Lower lobe of right lung (tissue), 2 donors: Measurements from ENCODE around the gene PHACTR1. TPM values are rescaled to one million over a fixed set of nuclear protein-coding genes. Genes with fewer than 3 reads are reported as not detected.
"Not testable (repeated sequence)": the region's sequence is repeated elsewhere in the genome, so short reads cannot be mapped to it uniquely, and the experiment has no call there.

Experiments
- ATAC-seq, 2 donors: fragments of 200-7000 bp; cut with Tn5 transposase; one replicate each; pipeline ENCODE4 v1.9.1; 2020 to 2022; ENCODE audit warnings: mild to moderate bottlenecking in 2 of 2, moderate library complexity in 2 of 2
- DNase-seq: peaks from one replicate; pipeline ENCODE4 v3.0.0-alpha.2; 2020
- H3K27ac ChIP-seq: fragments of 200-600 bp; one replicate; pipeline ENCODE4 v1.8.0; 2022
- H3K27me3 ChIP-seq: fragments of 200-600 bp; one replicate; pipeline ENCODE4 v1.8.0; 2022; ENCODE audit warnings: low read depth
- H3K36me3 ChIP-seq: fragments of 200-600 bp; one replicate; pipeline ENCODE4 v1.8.0; 2022; ENCODE audit warnings: mild to moderate bottlenecking
- H3K4me1 ChIP-seq: fragments of 200-600 bp; one replicate; pipeline ENCODE4 v1.8.0; 2022
- H3K4me3 ChIP-seq: fragments of 200-600 bp; one replicate; pipeline ENCODE4 v1.8.0; 2022; ENCODE audit warnings: mild to moderate bottlenecking
- H3K9me3 ChIP-seq: fragments of 200-600 bp; one replicate; pipeline ENCODE4 v1.8.0; 2022
- CTCF ChIP-seq: fragments of 200-600 bp; IDR thresholded peaks from one replicate; pipeline ENCODE4 v1.8.0; 2022; ENCODE audit warnings: antibody characterized with exemption, mild to moderate bottlenecking
- intact Hi-C: fragments of 100-400 bp; cut with DNase I; formaldehyde crosslinking; loops from one replicate; pipeline ENCODE4 v1.11.0; 2022
- total RNA-seq: library from RNA; stranded (reverse); fragmentation: NEBNext Ultra II Directional; extraction: Animal tissue kit (Norgen Biotek cat#: 25700); gene quantifications from one replicate; pipeline ENCODE4 v1.2.1, GENCODE V29; 2021
- donor health status: DM: no; HTN: yes; CAD: no; lungs with severe emphysema.

PHACTR1 gene
- total RNA-seq, 1 donor from 2014 or later: 91.0 TPM

DNA sequence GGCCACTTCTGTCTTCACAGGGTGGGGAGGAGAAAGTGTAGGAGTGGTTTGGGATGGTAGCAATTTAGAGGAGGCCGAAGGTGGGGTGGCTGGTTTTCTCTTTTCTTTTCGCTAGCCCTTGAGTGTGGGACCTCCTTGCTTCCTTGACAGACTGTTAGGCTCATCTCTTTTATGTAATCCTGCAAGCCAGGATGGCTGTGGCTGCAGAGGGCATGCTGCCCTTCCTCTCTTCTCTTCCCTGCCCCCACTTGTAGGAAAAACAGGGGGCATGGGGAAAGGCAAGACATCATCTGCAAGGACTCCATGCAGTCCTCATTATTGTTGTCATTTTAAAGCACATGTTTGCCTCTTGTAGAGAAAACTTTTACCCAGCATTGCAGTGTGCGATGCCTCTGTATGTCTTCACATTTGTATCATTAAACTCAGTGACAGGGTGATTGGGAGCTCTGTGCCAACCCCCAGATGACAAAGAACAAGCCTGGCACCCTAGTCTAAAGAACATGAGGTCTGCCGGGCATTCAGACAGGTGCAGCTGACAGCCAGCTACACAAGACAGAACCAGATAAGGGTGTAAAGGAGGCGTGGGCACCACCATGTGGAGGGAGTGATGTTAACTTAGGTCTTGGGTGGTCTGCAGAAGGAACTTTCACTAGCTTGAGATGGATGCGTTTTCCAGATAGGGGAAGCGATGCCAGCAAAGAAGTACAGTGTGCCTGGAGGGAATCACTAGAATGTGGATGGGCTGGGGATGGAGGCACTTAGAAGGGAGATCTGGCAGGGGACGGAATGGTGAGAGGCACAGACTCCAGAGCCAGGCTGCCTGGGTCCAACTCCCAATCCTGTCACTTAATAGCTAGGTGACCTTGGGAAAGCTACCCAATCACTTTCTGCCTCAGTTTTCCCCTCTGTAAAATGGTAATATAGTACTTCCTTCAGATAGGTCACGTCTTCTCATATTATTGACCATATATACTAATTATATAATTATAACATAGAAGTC lies 404.2 kb downstream of the PHACTR1 start:
- intact Hi-C loops: no loop called here
- H3K27ac ChIP-seq: no peak overlapping the region
- no peak overlapping the region for H3K4me3 ChIP-seq
- H3K9me3 ChIP-seq: no peaks in the 10 kb centered on the region
- no peaks in the 10 kb centered on the region for H3K27me3 ChIP-seq
- ATAC-seq (no peak), DNase-seq (no peak)
- TF ChIP-seq CTCF: no peak
- no peaks in the 10 kb centered on the region for H3K36me3 ChIP-seq
- H3K4me1 ChIP-seq: peaks cover 6% of the 10 kb centered on the region

DNA sequence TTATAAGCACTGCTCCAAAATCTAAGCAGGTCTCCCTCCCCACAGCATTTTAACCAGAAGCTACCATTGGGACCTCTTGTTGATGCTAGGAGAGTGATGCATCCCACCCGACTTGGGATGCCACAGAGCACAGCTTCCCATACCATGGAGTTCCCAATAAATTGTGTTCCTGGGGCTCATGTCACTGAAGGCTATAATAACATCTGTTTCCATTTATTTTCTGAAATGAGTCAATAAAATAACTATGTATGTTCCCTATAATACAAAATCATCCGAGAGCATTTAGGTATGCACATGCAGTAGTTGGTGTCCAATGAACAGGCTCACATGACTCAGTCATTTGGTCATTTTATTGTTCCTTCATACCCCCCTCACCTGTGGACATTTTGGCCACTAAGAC lies 407.6 kb downstream of the PHACTR1 start:
- DNase-seq: no peak
- Histone ChIP-seq H3K27ac (no peak overlapping the region), H3K27me3 (no peaks in the 10 kb centered on the region), H3K9me3 (no peaks in the 10 kb centered on the region), H3K4me1 (no peaks in the 10 kb centered on the region), H3K4me3 (no peak overlapping the region), H3K36me3 (no peaks in the 10 kb centered on the region)
- no peak for TF ChIP-seq CTCF
- ATAC-seq: no peak
- intact Hi-C loops: no loop called here

DNA sequence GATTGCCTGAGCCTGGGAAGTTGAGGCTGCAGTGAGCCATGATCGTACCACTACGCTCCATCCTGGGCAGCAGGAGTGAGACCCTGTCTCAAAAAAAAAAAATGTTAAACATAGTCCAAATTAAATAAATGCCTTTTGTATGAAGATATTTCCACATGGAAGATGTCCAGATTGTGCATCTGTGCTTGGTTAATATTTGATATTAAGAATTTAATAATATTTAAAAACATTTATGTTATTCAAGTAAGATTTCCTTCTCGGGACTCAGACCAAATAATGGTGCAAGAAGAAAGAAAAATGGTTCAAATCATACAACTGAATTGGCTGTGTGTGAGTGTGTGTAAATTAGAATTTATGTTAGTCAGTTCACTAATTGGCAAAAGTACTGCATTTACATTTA lies 409.3 kb downstream of the PHACTR1 start:
- no peak for TF ChIP-seq CTCF
- intact Hi-C loops: no loop called here
- Histone ChIP-seq H3K27ac (no peak overlapping the region), H3K4me3 (no peak overlapping the region), H3K4me1 (no peaks in the 10 kb centered on the region), H3K9me3 (no peaks in the 10 kb centered on the region), H3K36me3 (no peaks in the 10 kb centered on the region), H3K27me3 (no peaks in the 10 kb centered on the region)
- ATAC-seq (no peak), DNase-seq (no peak)

- no peak for ATAC-seq
Observed at GRCh38 chr6:13131935-13132661, 415.5 kb downstream of the PHACTR1 start.

DNA sequence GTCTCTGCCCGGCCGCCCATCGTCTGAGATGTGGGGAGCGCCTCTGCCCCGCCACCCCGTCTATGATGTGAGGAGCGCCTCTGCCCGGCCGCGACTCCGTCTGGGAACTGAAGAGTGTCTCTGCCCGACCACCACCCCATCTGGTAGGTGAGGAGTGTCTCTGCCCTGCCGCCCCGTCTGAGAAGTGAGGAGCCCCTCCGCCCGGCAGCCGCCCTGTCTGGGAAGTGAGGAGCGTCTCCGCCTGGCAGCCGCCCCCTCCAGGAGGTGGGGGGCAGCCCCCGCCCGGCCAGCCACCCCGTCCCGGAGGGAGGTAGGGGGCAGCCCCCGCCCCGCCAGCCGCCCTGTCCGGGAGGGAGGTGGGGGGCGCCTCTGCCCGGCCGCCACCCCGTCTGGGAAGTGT lies 417.3 kb downstream of the PHACTR1 start:
- H3K36me3 ChIP-seq, intact Hi-C loops, H3K9me3 ChIP-seq, H3K4me3 ChIP-seq, H3K27ac ChIP-seq, ATAC-seq, H3K4me1 ChIP-seq, H3K27me3 ChIP-seq, DNase-seq: not testable (repeated sequence)

More at GRCh38 chr6:13131935-13132661, 415.5 kb downstream of the PHACTR1 start:
- no peak for TF ChIP-seq CTCF
- H3K4me1 ChIP-seq: no peaks in the 10 kb centered on the region
- H3K36me3 ChIP-seq: no peaks in the 10 kb centered on the region
- H3K27ac ChIP-seq: no peak overlapping the region
- no peaks in the 10 kb centered on the region for H3K27me3 ChIP-seq
- intact Hi-C loops: no loop called here
- no peaks in the 10 kb centered on the region for H3K9me3 ChIP-seq
- H3K4me3 ChIP-seq: no peak overlapping the region
- DNase-seq: no peak

DNA sequence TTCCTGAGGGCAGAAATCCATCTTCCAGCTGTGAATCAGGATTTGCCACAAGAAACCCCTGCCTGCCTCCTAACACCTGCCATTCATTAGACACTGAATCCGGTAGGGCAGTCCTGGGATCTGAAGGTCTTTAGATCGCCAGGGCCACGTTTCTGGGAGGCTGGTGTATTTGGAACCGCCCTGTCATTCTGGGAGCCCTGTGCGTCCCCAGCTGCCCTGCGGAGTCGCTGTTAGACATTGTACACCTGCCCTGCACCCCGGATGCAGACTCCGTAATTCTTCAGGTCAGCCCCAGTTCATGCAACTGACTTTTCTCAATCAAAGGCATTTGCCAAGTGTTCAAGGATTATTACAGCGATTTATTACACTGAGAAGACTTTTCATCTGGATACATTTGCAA lies 418.6 kb downstream of the PHACTR1 start:
- Histone ChIP-seq H3K4me3 (no peak overlapping the region), H3K27me3 (no peaks in the 10 kb centered on the region), H3K9me3 (no peaks in the 10 kb centered on the region), H3K27ac (no peak overlapping the region), H3K36me3 (no peaks in the 10 kb centered on the region), H3K4me1 (no peaks in the 10 kb centered on the region)
- intact Hi-C loops: no loop called here
- no peak for TF ChIP-seq CTCF
- ATAC-seq: no peak
- no peak for DNase-seq
